ENCODE measurements around the gene SERTAD2. TPM values are rescaled to one million over a fixed set of nuclear protein-coding genes. Genes with fewer than 3 reads are reported as not detected.

Gene SERTAD2
- total and polyA plus RNA-seq, 7 donors = 3.3 to 13.2 (median 10.3) TPM

- 86 to 94% (median 90%) methylated on average over 2 of the region's 2 CpGs for WGBS, 3 donors
- H3K36me3 ChIP-seq (ENCODE audit: insufficient read depth in 1 of 2, low read depth in 1 of 2) = no peaks in the 10 kb centered on the region
- H3K4me1 ChIP-seq = no peaks in the 10 kb centered on the region
- ATAC-seq (no peak), DNase-seq (no peak)
- no peak for TF ChIP-seq CTCF (IDR thresholded peaks at IDR 0.05)
- H3K27me3 ChIP-seq (ENCODE audit: insufficient read depth in 3 of 3, low read length in 2 of 3) = no peaks in the 10 kb centered on the region
- no peak overlapping the region for H3K4me3 ChIP-seq
- no peaks in the 10 kb centered on the region for H3K9me3 ChIP-seq
- intact Hi-C loops (cut with DNase I) = no loop called here
- H3K27ac ChIP-seq = no peak overlapping the region
These were observed 44.5 kb upstream of the SERTAD2 start for GRCh38 chr2:64698177-64698643.

- Histone ChIP-seq H3K4me1 (no peaks in the 10 kb centered on the region), H3K27me3 (ENCODE audit: insufficient read depth in 3 of 3, low read length in 2 of 3) (no peaks in the 10 kb centered on the region), H3K9me3 (no peaks in the 10 kb centered on the region), H3K4me3 (no peak overlapping the region), H3K36me3 (ENCODE audit: insufficient read depth in 1 of 2, low read depth in 1 of 2) (no peaks in the 10 kb centered on the region), H3K27ac (no peak overlapping the region)
- no peak for TF ChIP-seq CTCF (IDR thresholded peaks at IDR 0.05)
- intact Hi-C loops (cut with DNase I) = no loop called here
- 85 to 90% (median 88%) methylated on average over 6 of the region's 6 CpGs for WGBS, 3 donors
- DNase-seq (no peak), ATAC-seq (no peak)
These were observed 43.8 kb upstream of the SERTAD2 start for GRCh38 chr2:64697297-64698176.

- ATAC-seq (no peak), DNase-seq (no peak)
- H3K4me3 ChIP-seq = no peak overlapping the region
- H3K27me3 ChIP-seq (ENCODE audit: insufficient read depth in 3 of 3, low read length in 2 of 3) = no peaks in the 10 kb centered on the region
- no peak overlapping the region for H3K27ac ChIP-seq
- intact Hi-C loops (cut with DNase I) = no loop called here
- H3K4me1 ChIP-seq = no peaks in the 10 kb centered on the region
- WGBS, 3 donors = 95 to 98% (median 98%) methylated on average over 1 of the region's 1 CpG
- TF ChIP-seq CTCF (IDR thresholded peaks at IDR 0.05) = no peak
- no peaks in the 10 kb centered on the region for H3K36me3 ChIP-seq (ENCODE audit: insufficient read depth in 1 of 2, low read depth in 1 of 2)
- no peaks in the 10 kb centered on the region for H3K9me3 ChIP-seq
These were observed 42.9 kb upstream of the SERTAD2 start for GRCh38 chr2:64696636-64697035.

- ATAC-seq (no peak), DNase-seq (no peak)
- Histone ChIP-seq H3K36me3 (ENCODE audit: insufficient read depth in 1 of 2, low read depth in 1 of 2) (no peaks in the 10 kb centered on the region), H3K9me3 (no peaks in the 10 kb centered on the region), H3K27me3 (ENCODE audit: insufficient read depth in 3 of 3, low read length in 2 of 3) (no peaks in the 10 kb centered on the region), H3K4me3 (no peak overlapping the region), H3K27ac (no peak overlapping the region), H3K4me1 (no peaks in the 10 kb centered on the region)
- no peak for TF ChIP-seq CTCF (IDR thresholded peaks at IDR 0.05)
- WGBS, 3 donors = 29 to 56% (median 34%) methylated on average over 1 of the region's 1 CpG
- intact Hi-C loops (cut with DNase I) = no loop called here
These were observed 42.1 kb upstream of the SERTAD2 start for GRCh38 chr2:64695721-64696261.
